Omental fat pad (tissue), 4 donors: ENCODE measurements around the gene C6orf89. TPM values are rescaled to one million over a fixed set of nuclear protein-coding genes. Genes with fewer than 3 reads are reported as not detected.

ENCODE experiments used
- ATAC-seq: fragments of 150-250 bp; one replicate; pipeline ENCODE4 v1.9.1; 2016; ENCODE audit warnings: mild to moderate bottlenecking, moderate library complexity; ENCODE audit not compliant: low FRiP score
- DNase-seq: peaks from one replicate; pipeline ENCODE4 v3.0.0-alpha.2; 2019; ENCODE audit warnings: low spot score
- CTCF ChIP-seq, 3 donors: fragments of 450-650 bp; IDR thresholded peaks; one replicate each; pipeline ENCODE4 v1.5.1; 2016 to 2017; ENCODE audit warnings: antibody characterized with exemption in 3 of 3, mild to moderate bottlenecking in 3 of 3, moderate library complexity in 2 of 3
- total RNA-seq, 4 donors: library from RNA; depleted of rRNA; stranded (reverse); fragments of >200 nt; gene quantifications; one replicate each; pipeline ENCODE4 v1.1.0, GENCODE V29; 2016

Gene C6orf89
- total RNA-seq, 4 donors from 2014 or later: 40.2 to 53.0 (median 46.0) TPM

GRCh38 chr6:36862164-36862847, 23.4 kb upstream of the C6orf89 start:
- ATAC-seq: no peak

GRCh38 chr6:36862848-36863382, 22.8 kb upstream of the C6orf89 start:
- no peak for TF ChIP-seq CTCF (IDR thresholded peaks at IDR 0.05)
- ATAC-seq (no peak), DNase-seq (no peak)

More at GRCh38 chr6:36862164-36862847, 23.4 kb upstream of the C6orf89 start:
- no peak for TF ChIP-seq CTCF (IDR thresholded peaks at IDR 0.05)
- DNase-seq: no peak

- DNase-seq: no peak
- TF ChIP-seq CTCF (IDR thresholded peaks at IDR 0.05): no peak
- ATAC-seq: no peak
Observed at GRCh38 chr6:36863670-36864540, 21.8 kb upstream of the C6orf89 start.

GRCh38 chr6:36865835-36866234, 19.9 kb upstream of the C6orf89 start:
- no peak for TF ChIP-seq CTCF (IDR thresholded peaks at IDR 0.05)
- ATAC-seq: no peak
- DNase-seq: no peak

GRCh38 chr6:36867471-36868224, 18.1 kb upstream of the C6orf89 start:
- no peak for TF ChIP-seq CTCF (IDR thresholded peaks at IDR 0.05)
- no peak for ATAC-seq
- no peak for DNase-seq

GRCh38 chr6:36871686-36872085, 14.1 kb upstream of the C6orf89 start:
- ATAC-seq (no peak), DNase-seq (no peak)
- no peak for TF ChIP-seq CTCF (IDR thresholded peaks at IDR 0.05)
